H1 (cell line): Measurements from ENCODE around the gene CPLX1. TPM values are rescaled to one million over a fixed set of nuclear protein-coding genes. Genes with fewer than 3 reads are reported as not detected.

ENCODE experiments used
- CTCF ChIA-PET: fragments of 300-600 bp; sonication (Branson Sonifier 250); formaldehyde crosslinking; loops from one replicate; lab custom pipeline; 2021; ENCODE audit not compliant: partially characterized antibody; lab: Charles Lee
- POLR2A ChIA-PET: fragments of 300-600 bp; sonication (Branson Sonifier 250); formaldehyde crosslinking; loops from one replicate; lab custom pipeline; 2021; ENCODE audit warnings: inconsistent platforms; ENCODE audit not compliant: partially characterized antibody; lab: Charles Lee
- DNase-seq, 2 experiments: peaks; one replicate each; pipeline versions ENCODE4 v3.0.0 to v3.0.0-alpha.2; 2010 to 2022; ENCODE audit warnings: low spot score in 2 of 2, low read depth in 1 of 2, mixed read lengths in 1 of 2
- FAIRE-seq: peaks from 2 replicates; lab custom pipeline; 2011; peaks lifted over from hg19 to GRCh38; lab: Jason Lieb, UNC
- H2AFZ ChIP-seq: 2 replicates; pipeline ENCODE4 v1.8.1; 2012; ENCODE audit warnings: low read length, inconsistent platforms
- H2AK5ac ChIP-seq: 2 replicates; pipeline ENCODE4 v1.6.1; 2013; ENCODE audit warnings: low read depth, low read length
- H2BK120ac ChIP-seq: replicated peaks from 2 replicates; pipeline ENCODE3; 2013; ENCODE audit warnings: low read depth, low read length, inconsistent platforms
- H2BK12ac ChIP-seq: 2 replicates; pipeline ENCODE4 v1.6.1; 2013; ENCODE audit warnings: low read depth, low read length
- H2BK15ac ChIP-seq: 2 replicates; pipeline ENCODE4 v1.6.1; 2013; ENCODE audit warnings: low read length
- H2BK20ac ChIP-seq: 2 replicates; pipeline ENCODE4 v1.6.1; 2013; ENCODE audit warnings: low read length
- H2BK5ac ChIP-seq: 2 replicates; pipeline ENCODE4 v1.6.1; 2013; ENCODE audit warnings: low read depth, low read length
- H3K14ac ChIP-seq: 2 replicates; pipeline ENCODE4 v1.6.1; 2013; ENCODE audit warnings: inconsistent platforms; ENCODE audit not compliant: insufficient read length
- H3K18ac ChIP-seq: 2 replicates; pipeline ENCODE4 v1.6.1; 2013; ENCODE audit warnings: low read length; ENCODE audit errors: extremely low read depth
- H3K23ac ChIP-seq: 2 replicates; pipeline ENCODE4 v1.6.1; 2013; ENCODE audit warnings: inconsistent platforms; ENCODE audit not compliant: insufficient read length
- H3K23me2 ChIP-seq: 2 replicates; pipeline ENCODE4 v1.6.1; 2013; ENCODE audit warnings: low read depth, low read length
- H3K27ac ChIP-seq: 2 replicates; pipeline ENCODE4 v1.6.1; 2011; ENCODE audit warnings: low read depth, low read length, inconsistent platforms
- H3K27me3 ChIP-seq, 4 experiments: replicated peaks in 1 of 4; 1 replicate in 1 of 4; 2 replicates in 3 of 4; pipeline versions ENCODE4 v1.6.1 to v1.8.1; 2011 to 2013; ENCODE audit warnings: low read length in 3 of 4, mild to moderate bottlenecking in 3 of 4, inconsistent platforms in 2 of 4, mixed read lengths in 2 of 4, moderate library complexity in 1 of 4; ENCODE audit not compliant: control insufficient read depth in 3 of 4, insufficient read depth in 3 of 4; ENCODE audit errors: extremely low read depth in 1 of 4
- H3K36me3 ChIP-seq, 4 experiments: 2 replicates each; pipeline versions ENCODE4 v1.6.1 to v1.8.1; 2011 to 2013; ENCODE audit warnings: mild to moderate bottlenecking in 4 of 4, low read length in 3 of 4, moderate library complexity in 2 of 4, control low read depth in 1 of 4, inconsistent platforms in 1 of 4; ENCODE audit not compliant: insufficient read depth in 4 of 4, control insufficient read depth in 2 of 4
- H3K4ac ChIP-seq: replicated peaks from 2 replicates; pipeline ENCODE3; 2013; ENCODE audit warnings: low read length, low read depth, mixed read lengths, inconsistent platforms; ENCODE audit not compliant: insufficient read length
- H3K4me1 ChIP-seq, 4 experiments: replicated peaks in 1 of 4; 1 replicate in 1 of 4; 2 replicates in 3 of 4; pipeline versions ENCODE4 v1.6.1 to v1.8.1; 2011 to 2013; ENCODE audit warnings: low read length in 3 of 4, inconsistent platforms in 2 of 4, mixed read lengths in 1 of 4; ENCODE audit not compliant: insufficient read depth in 4 of 4, control insufficient read depth in 3 of 4
- H3K4me2 ChIP-seq, 2 experiments: 2 replicates each; pipeline versions ENCODE4 v1.6.1 to v1.8.1; 2011 to 2013; ENCODE audit warnings: low read depth in 2 of 2, low read length in 2 of 2, control low read depth in 1 of 2, inconsistent platforms in 1 of 2, mild to moderate bottlenecking in 1 of 2; ENCODE audit not compliant: insufficient read depth in 1 of 2
- H3K4me3 ChIP-seq, 4 experiments: fragments of 200-600, 300-600 bp in 1 of 4; sonication (generic), shearing (Covaris generic), sonication (Bioruptor Twin) in 1 of 4; 2 replicates each; pipeline versions ENCODE4 v1.5.1 to v1.8.1; 2011 to 2016; ENCODE audit warnings: low read length in 4 of 4, low read depth in 3 of 4, control low read depth in 2 of 4, inconsistent platforms in 2 of 4, mild to moderate bottlenecking in 2 of 4, mixed read lengths in 1 of 4, moderate library complexity in 1 of 4; ENCODE audit not compliant: insufficient read depth in 2 of 4; ENCODE audit errors: extremely low read depth in 1 of 4
- H3K56ac ChIP-seq: replicated peaks from 2 replicates; pipeline ENCODE3; 2013; ENCODE audit warnings: low read depth, mild to moderate bottlenecking, mixed read lengths, low read length, inconsistent platforms; ENCODE audit not compliant: insufficient read length
- H3K79me1 ChIP-seq: 2 replicates; pipeline ENCODE4 v1.6.1; 2013; ENCODE audit warnings: low read depth, low read length, control low read depth
- H3K79me2 ChIP-seq, 2 experiments: 2 replicates each; pipeline versions ENCODE4 v1.6.1 to v1.8.1; 2012 to 2013; ENCODE audit warnings: low read length in 2 of 2, mild to moderate bottlenecking in 2 of 2, inconsistent platforms in 1 of 2; ENCODE audit not compliant: insufficient read depth in 2 of 2, control insufficient read depth in 1 of 2
- H3K9ac ChIP-seq, 4 experiments: replicated peaks in 1 of 4; 1 replicate in 1 of 4; 2 replicates in 3 of 4; pipeline versions ENCODE4 v1.6.1 to v1.8.1; 2011 to 2013; ENCODE audit warnings: low read depth in 3 of 4, low read length in 3 of 4, control low read depth in 2 of 4, mild to moderate bottlenecking in 2 of 4, moderate library complexity in 2 of 4, inconsistent platforms in 1 of 4; ENCODE audit errors: extremely low read depth in 1 of 4
- H3K9me3 ChIP-seq, 2 experiments: 2 replicates each; pipeline versions ENCODE4 v1.6.1 to v1.8.1; 2012 to 2013; ENCODE audit warnings: mild to moderate bottlenecking in 2 of 2, moderate library complexity in 2 of 2, control low read depth in 1 of 2, inconsistent platforms in 1 of 2, low read depth in 1 of 2, low read length in 1 of 2, mixed read lengths in 1 of 2; ENCODE audit not compliant: insufficient read depth in 2 of 2
- H4K20me1 ChIP-seq, 2 experiments: replicated peaks in 1 of 2; 2 replicates each; pipeline versions ENCODE3 to v1.8.1; 2011 to 2013; ENCODE audit warnings: inconsistent platforms in 2 of 2, low read length in 2 of 2, mild to moderate bottlenecking in 1 of 2; ENCODE audit not compliant: insufficient read depth in 2 of 2, control insufficient read depth in 1 of 2
- H4K5ac ChIP-seq: 2 replicates; pipeline ENCODE4 v1.6.1; 2013; ENCODE audit warnings: low read length, low read depth, mixed read lengths, inconsistent platforms; ENCODE audit not compliant: insufficient read length
- H4K8ac ChIP-seq: 2 replicates; pipeline ENCODE4 v1.8.0; 2013; ENCODE audit warnings: mild to moderate bottlenecking, moderate library complexity, low read length, inconsistent platforms; ENCODE audit not compliant: insufficient read depth; ENCODE audit errors: extremely low read depth
- H4K91ac ChIP-seq: replicated peaks from 2 replicates; pipeline ENCODE3; 2013; ENCODE audit warnings: low read length, mixed read lengths, inconsistent platforms; ENCODE audit not compliant: insufficient read length
- ASH2L ChIP-seq: fragments of 200-600, 300-600 bp; sonication (generic); IDR thresholded peaks from one replicate; pipeline ENCODE4 v1.7.1; 2017; ENCODE audit warnings: low read length
- BACH1 ChIP-seq: IDR thresholded peaks from 2 replicates; pipeline ENCODE4 v1.6.1; 2012; ENCODE audit warnings: low read length, improper control_type of control experiment
- E2F6 ChIP-seq: IDR thresholded peaks from 2 replicates; pipeline ENCODE4 v1.6.1; 2012; ENCODE audit warnings: inconsistent platforms
- JUN ChIP-seq: IDR thresholded peaks from 2 replicates; pipeline ENCODE4 v1.6.1; 2011; ENCODE audit warnings: low read depth, mild to moderate bottlenecking, improper control_type of control experiment, low read length
- NANOG ChIP-seq: IDR thresholded peaks from 2 replicates; pipeline ENCODE4 v1.6.1; 2011; ENCODE audit warnings: low read length, low read depth, mild to moderate bottlenecking, inconsistent platforms; ENCODE audit not compliant: insufficient read depth, poor library complexity, severe bottlenecking
- NRF1 ChIP-seq: IDR thresholded peaks from 2 replicates; pipeline ENCODE4 v1.6.1; 2011; ENCODE audit warnings: mild to moderate bottlenecking, low read depth, low read length, improper control_type of control experiment
- RXRA ChIP-seq: IDR thresholded peaks from 2 replicates; pipeline ENCODE4 v1.6.1; 2011; ENCODE audit warnings: low read depth, mild to moderate bottlenecking, low read length, moderate library complexity; ENCODE audit not compliant: insufficient read depth
- SIN3A ChIP-seq, 2 experiments: IDR thresholded peaks in 1 of 2; conservative IDR thresholded peaks in 1 of 2; 2 replicates each; pipeline ENCODE4 v1.6.1; 2011 to 2012; ENCODE audit warnings: low read length in 2 of 2, improper control_type of control experiment in 1 of 2, low read depth in 1 of 2, mild to moderate bottlenecking in 1 of 2
- SIX5 ChIP-seq: IDR thresholded peaks from 2 replicates; pipeline ENCODE4 v1.6.1; 2011; ENCODE audit warnings: mild to moderate bottlenecking, low read depth, low read length
- SP2 ChIP-seq: IDR thresholded peaks from 2 replicates; pipeline ENCODE4 v1.6.1; 2012; ENCODE audit warnings: mild to moderate bottlenecking, low read length, inconsistent platforms
- TAF7 ChIP-seq: optimal IDR thresholded peaks from 2 replicates; pipeline ENCODE3; 2011; ENCODE audit warnings: low read depth, mild to moderate bottlenecking, inconsistent platforms, low read length, moderate library complexity, borderline replicate concordance
- YY1 ChIP-seq: IDR thresholded peaks from 2 replicates; pipeline ENCODE4 v1.6.1; 2011; ENCODE audit warnings: low read depth, mild to moderate bottlenecking, low read length
- ZNF274 ChIP-seq: IDR thresholded peaks from 2 replicates; pipeline ENCODE4 v1.7.0; 2012; ENCODE audit warnings: low read length, borderline replicate concordance; ENCODE audit errors: extremely low read depth
- WGBS, 2 experiments: shearing (Covaris generic) in 1 of 2; methylation state at CpG; one replicate each; pipeline versions ENCODE4 v1.1.6 to v1.1.7; 2013 to 2015; ENCODE audit warnings: low lambda C conversion rate in 2 of 2, mixed read lengths in 2 of 2, inconsistent platforms in 1 of 2, low coverage in 1 of 2, missing lambda C conversion rate in 1 of 2; ENCODE audit not compliant: insufficient replicate concordance in 2 of 2, insufficient coverage in 1 of 2, insufficient read length in 1 of 2; ENCODE audit errors: extremely low coverage in 1 of 2, missing lambda C conversion rate in 1 of 2; 5-methylcytosine and 5-hydroxymethylcytosine counted together
- polyA plus RNA-seq, 7 experiments: library from polyadenylated mRNA; depleted of rRNA in 3 of 7; stranded (reverse) in 5 of 7; unstranded in 2 of 7; fragments of >200 nt in 5 of 7; fragments of 200-250 nt in 2 of 7; gene quantifications; 1 replicate in 5 of 7; 2 replicates in 1 of 7; 4 replicates in 1 of 7; pipeline versions ENCODE4 v1.2.1 to v1.2.3, GENCODE V29; 2011 to 2013; ENCODE audit warnings: missing spikeins in 2 of 7, mixed read lengths in 2 of 7
- total RNA-seq: library from RNA; stranded (reverse); fragmentation: NEBNext Ultra II Directional; extraction: Animal tissue kit (Norgen Biotek cat#: 25700); gene quantifications from 2 replicates; pipeline ENCODE4 v1.2.1, GENCODE V29; 2021

Gene CPLX1
- total and polyA plus RNA-seq, 2 of the 8 experiments (the other 6 are each of a cell fraction or from before 2014, with no cell fraction given), result 0.32 to 0.56 TPM

GRCh38 chr4:858041-858481 is 32.1 kb upstream of the CPLX1 start:
- Histone ChIP-seq H4K5ac (no peak overlapping the region), H3K4me2 (no peak overlapping the region), H3K27ac (no peak overlapping the region), H2BK5ac (no peak overlapping the region), H3K23me2 (no peaks in the 10 kb centered on the region), H3K9me3 (no peaks in the 10 kb centered on the region), H4K8ac (no peak overlapping the region), H3K27me3 (no peaks in the 10 kb centered on the region), H2AFZ (no peak overlapping the region), H3K14ac (no peak overlapping the region), H3K9ac (no peak overlapping the region), H3K23ac (no peak overlapping the region), H3K4me3 (no peak overlapping the region), H3K36me3 (peaks cover 5 to 19% (median 16%) of the 10 kb centered on the region in 4 experiments), H3K56ac (no peak overlapping the region), H3K18ac (no peak overlapping the region), H2BK15ac (no peak overlapping the region), H4K20me1 (peaks cover 0 to 4% of the 10 kb centered on the region in 2 experiments), H4K91ac (no peak overlapping the region), H2BK20ac (no peak overlapping the region), H3K4me1 (no peaks in the 10 kb centered on the region), H2AK5ac (no peak overlapping the region), H3K79me2 (no peaks in the 10 kb centered on the region), H2BK120ac (no peak overlapping the region), H3K79me1 (no peaks in the 10 kb centered on the region), H3K4ac (no peak overlapping the region), H2BK12ac (no peak overlapping the region)
- WGBS, 2 experiments, result 89% methylated on average over 17 of the region's 17 CpGs; no CpG with 5 or more reads in 1 of the 2 experiments
- DNase-seq, result no peak
- ChIA-PET POLR2A (no interaction called here), CTCF (interaction anchor here (0.9 to 1.4 kb wide), 3 partner anchors 13 to 116 kb away, joined by 3 read pairs; no protein-coding TSS in a partner anchor)
- TF ChIP-seq NANOG (no peak), ZNF274 (no peak), RXRA (no peak), BACH1 (no peak), SIN3A (conservative IDR thresholded peaks at IDR 0.05 in 1 of 2, IDR thresholded peaks at IDR 0.05 in 1 of 2; ENCODE audit: low read depth in 1 of 2, low read length in 2 of 2) (no peak), E2F6 (no peak), ASH2L (no peak), TAF7 (no peak), NRF1 (no peak), YY1 (no peak), SIX5 (no peak), JUN (no peak), SP2 (no peak)
- no peak for FAIRE-seq
